ENCODE results near the gene CEP162. TPM values are rescaled to one million over a fixed set of nuclear protein-coding genes. Genes with fewer than 3 reads are reported as not detected.

The CEP162 gene
- 0.26 TPM for polyA plus RNA-seq (2012; ENCODE audit: insufficient read depth, insufficient read length, low read depth)

DNA sequence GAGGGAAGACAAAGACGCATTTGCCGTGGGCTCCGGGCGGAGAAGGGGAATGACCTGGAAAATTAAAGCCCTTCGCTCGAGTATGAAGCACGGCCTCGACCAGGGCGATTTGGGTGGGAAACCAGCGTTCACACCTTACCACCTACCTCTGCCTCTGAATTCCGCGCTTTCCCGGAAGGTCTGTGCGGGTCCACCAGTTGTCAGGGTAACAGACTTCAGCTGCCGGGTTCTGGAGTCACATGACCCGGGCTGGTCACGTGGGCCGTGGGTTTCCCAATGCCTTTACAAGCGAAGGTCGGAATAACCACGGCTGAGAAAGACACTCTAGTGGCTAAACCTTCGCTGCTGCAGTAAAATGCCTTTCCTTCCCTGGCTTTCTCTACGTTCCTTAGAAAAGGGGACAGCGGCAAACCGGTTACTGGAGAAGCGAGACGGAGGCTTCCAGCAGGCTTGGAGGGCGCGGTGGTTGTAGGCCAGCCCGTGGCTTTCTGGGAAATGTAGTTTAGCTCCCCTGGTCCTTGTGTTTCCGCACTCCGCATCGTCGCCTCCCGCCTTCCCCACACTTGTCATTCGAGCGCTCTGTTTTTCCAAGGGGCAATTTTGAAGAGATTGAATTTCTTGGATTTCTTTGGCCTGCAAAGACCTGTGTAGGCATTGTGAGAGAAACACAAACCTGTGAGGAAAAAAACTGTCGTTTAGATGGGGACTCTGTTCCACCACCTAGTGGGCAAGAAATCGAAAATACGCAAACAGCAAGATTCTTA, at the start of gene CEP162:
Gene CEP162 (minus strand): TSS at position 210 of the 764 bp plus-strand sequence. CDS start 1,250 bp downstream, outside the sequence.
- H3K36me3 ChIP-seq, result no peaks in the 10 kb centered on the region
- no peaks in the 10 kb centered on the region for H3K9me3 ChIP-seq
- peak; percentile 92 for DNase-seq
- peaks cover 17% of the 10 kb centered on the region for H3K27me3 ChIP-seq
- H3K4me3 ChIP-seq (ENCODE audit: low read depth, low read length), result peak within 1 kb of the TSS; percentile 92
- TF ChIP-seq CTCF (IDR thresholded peaks at IDR 0.05; ENCODE audit: low read depth, low read length), result peak; percentile 83
- no peaks in the 10 kb centered on the region for H3K4me1 ChIP-seq

DNA sequence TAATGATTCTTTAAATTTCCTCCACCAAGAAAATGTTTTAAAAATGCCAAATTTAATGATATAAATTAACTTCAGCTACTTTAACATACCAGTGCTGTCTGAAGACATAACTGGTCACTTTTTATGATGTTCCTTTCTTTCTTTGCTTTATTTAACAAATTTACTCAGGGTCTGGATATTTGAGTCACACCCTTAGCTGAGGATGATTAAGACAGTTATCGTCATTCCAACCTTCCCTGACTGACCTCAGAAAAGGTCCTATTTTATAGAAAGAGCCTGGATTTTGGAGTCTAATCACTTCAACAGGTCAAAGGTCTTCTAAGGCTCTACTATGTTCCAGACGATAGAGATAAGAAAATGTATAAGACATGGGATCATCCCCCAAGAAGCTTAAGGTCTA, 47.4 kb upstream of the CEP162 start:
- no peaks in the 10 kb centered on the region for H3K9me3 ChIP-seq
- H3K27me3 ChIP-seq, result peaks cover 44% of the 10 kb centered on the region
- no peak for DNase-seq
- H3K4me1 ChIP-seq, result no peaks in the 10 kb centered on the region
- no peaks in the 10 kb centered on the region for H3K36me3 ChIP-seq
- no peak for TF ChIP-seq CTCF (IDR thresholded peaks at IDR 0.05; ENCODE audit: low read depth, low read length)
- no peak overlapping the region for H3K4me3 ChIP-seq (ENCODE audit: low read depth, low read length)

GRCh38 chr6:84273048-84273809, 45.8 kb upstream of the CEP162 start:
- no peak overlapping the region for H3K4me3 ChIP-seq (ENCODE audit: low read depth, low read length)
- DNase-seq, result no peak
- H3K27me3 ChIP-seq, result peaks cover 35% of the 10 kb centered on the region
- no peaks in the 10 kb centered on the region for H3K9me3 ChIP-seq
- no peak for TF ChIP-seq CTCF (IDR thresholded peaks at IDR 0.05; ENCODE audit: low read depth, low read length)
- no peaks in the 10 kb centered on the region for H3K4me1 ChIP-seq
- H3K36me3 ChIP-seq, result no peaks in the 10 kb centered on the region

DNA sequence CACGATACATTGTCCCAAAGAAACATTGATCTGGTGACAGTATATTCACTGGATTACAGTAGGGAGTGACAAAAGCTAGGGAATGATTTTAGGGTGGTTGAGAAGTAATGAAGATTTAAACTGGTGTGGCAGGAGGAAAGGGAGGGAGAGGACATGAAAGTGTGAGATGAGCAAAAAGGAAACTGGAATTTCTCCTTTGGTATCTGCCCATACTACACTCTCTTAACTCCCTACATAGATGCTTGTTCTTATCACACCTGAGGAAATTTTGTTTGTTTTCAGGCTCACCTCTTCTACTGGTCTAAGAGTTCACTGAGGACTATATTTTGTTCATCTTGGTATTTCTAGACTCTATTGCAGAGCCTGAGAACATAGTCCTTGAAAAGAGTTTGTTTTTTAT, 44.9 kb upstream of the CEP162 start:
- Histone ChIP-seq H3K27me3 (peaks cover 33% of the 10 kb centered on the region), H3K9me3 (no peaks in the 10 kb centered on the region), H3K36me3 (no peaks in the 10 kb centered on the region), H3K4me1 (no peaks in the 10 kb centered on the region), H3K4me3 (ENCODE audit: low read depth, low read length) (no peak overlapping the region)
- TF ChIP-seq CTCF (IDR thresholded peaks at IDR 0.05; ENCODE audit: low read depth, low read length), result no peak
- no peak for DNase-seq

- Histone ChIP-seq H3K9me3 (no peaks in the 10 kb centered on the region), H3K4me1 (no peaks in the 10 kb centered on the region), H3K4me3 (ENCODE audit: low read depth, low read length) (no peak overlapping the region), H3K27me3 (peaks cover 28% of the 10 kb centered on the region), H3K36me3 (no peaks in the 10 kb centered on the region)
- no peak for TF ChIP-seq CTCF (IDR thresholded peaks at IDR 0.05; ENCODE audit: low read depth, low read length)
- DNase-seq, result no peak
These were observed 43.7 kb upstream of the CEP162 start for GRCh38 chr6:84271061-84271716.

Measured in BE2C (cell line).